H1 (cell line): Measurements from ENCODE around the gene FRMD4B. TPM values are rescaled to one million over a fixed set of nuclear protein-coding genes. Genes with fewer than 3 reads are reported as not detected.

ENCODE experiments used
- CTCF ChIA-PET: fragments of 300-600 bp; sonication (Branson Sonifier 250); formaldehyde crosslinking; loops from one replicate; lab custom pipeline; 2021; ENCODE audit not compliant: partially characterized antibody; lab: Charles Lee
- POLR2A ChIA-PET: fragments of 300-600 bp; sonication (Branson Sonifier 250); formaldehyde crosslinking; loops from one replicate; lab custom pipeline; 2021; ENCODE audit warnings: inconsistent platforms; ENCODE audit not compliant: partially characterized antibody; lab: Charles Lee
- DNase-seq, 2 experiments: peaks; one replicate each; pipeline versions ENCODE4 v3.0.0 to v3.0.0-alpha.2; 2010 to 2022; ENCODE audit warnings: low spot score in 2 of 2, low read depth in 1 of 2, mixed read lengths in 1 of 2
- FAIRE-seq: peaks from 2 replicates; lab custom pipeline; 2011; peaks lifted over from hg19 to GRCh38; lab: Jason Lieb, UNC
- H2AFZ ChIP-seq: 2 replicates; pipeline ENCODE4 v1.8.1; 2012; ENCODE audit warnings: low read length, inconsistent platforms
- H2AK5ac ChIP-seq: 2 replicates; pipeline ENCODE4 v1.6.1; 2013; ENCODE audit warnings: low read depth, low read length
- H2BK120ac ChIP-seq: replicated peaks from 2 replicates; pipeline ENCODE3; 2013; ENCODE audit warnings: low read depth, low read length, inconsistent platforms
- H2BK12ac ChIP-seq: 2 replicates; pipeline ENCODE4 v1.6.1; 2013; ENCODE audit warnings: low read depth, low read length
- H2BK15ac ChIP-seq: 2 replicates; pipeline ENCODE4 v1.6.1; 2013; ENCODE audit warnings: low read length
- H2BK20ac ChIP-seq: 2 replicates; pipeline ENCODE4 v1.6.1; 2013; ENCODE audit warnings: low read length
- H2BK5ac ChIP-seq: 2 replicates; pipeline ENCODE4 v1.6.1; 2013; ENCODE audit warnings: low read depth, low read length
- H3K14ac ChIP-seq: 2 replicates; pipeline ENCODE4 v1.6.1; 2013; ENCODE audit warnings: inconsistent platforms; ENCODE audit not compliant: insufficient read length
- H3K18ac ChIP-seq: 2 replicates; pipeline ENCODE4 v1.6.1; 2013; ENCODE audit warnings: low read length; ENCODE audit errors: extremely low read depth
- H3K23ac ChIP-seq: 2 replicates; pipeline ENCODE4 v1.6.1; 2013; ENCODE audit warnings: inconsistent platforms; ENCODE audit not compliant: insufficient read length
- H3K23me2 ChIP-seq: 2 replicates; pipeline ENCODE4 v1.6.1; 2013; ENCODE audit warnings: low read depth, low read length
- H3K27ac ChIP-seq: 2 replicates; pipeline ENCODE4 v1.6.1; 2011; ENCODE audit warnings: low read depth, low read length, inconsistent platforms
- H3K27me3 ChIP-seq, 4 experiments: replicated peaks in 1 of 4; 1 replicate in 1 of 4; 2 replicates in 3 of 4; pipeline versions ENCODE4 v1.6.1 to v1.8.1; 2011 to 2013; ENCODE audit warnings: low read length in 3 of 4, mild to moderate bottlenecking in 3 of 4, inconsistent platforms in 2 of 4, mixed read lengths in 2 of 4, moderate library complexity in 1 of 4; ENCODE audit not compliant: control insufficient read depth in 3 of 4, insufficient read depth in 3 of 4; ENCODE audit errors: extremely low read depth in 1 of 4
- H3K36me3 ChIP-seq, 4 experiments: 2 replicates each; pipeline versions ENCODE4 v1.6.1 to v1.8.1; 2011 to 2013; ENCODE audit warnings: mild to moderate bottlenecking in 4 of 4, low read length in 3 of 4, moderate library complexity in 2 of 4, control low read depth in 1 of 4, inconsistent platforms in 1 of 4; ENCODE audit not compliant: insufficient read depth in 4 of 4, control insufficient read depth in 2 of 4
- H3K4ac ChIP-seq: replicated peaks from 2 replicates; pipeline ENCODE3; 2013; ENCODE audit warnings: low read length, low read depth, mixed read lengths, inconsistent platforms; ENCODE audit not compliant: insufficient read length
- H3K4me1 ChIP-seq, 4 experiments: replicated peaks in 1 of 4; 1 replicate in 1 of 4; 2 replicates in 3 of 4; pipeline versions ENCODE4 v1.6.1 to v1.8.1; 2011 to 2013; ENCODE audit warnings: low read length in 3 of 4, inconsistent platforms in 2 of 4, mixed read lengths in 1 of 4; ENCODE audit not compliant: insufficient read depth in 4 of 4, control insufficient read depth in 3 of 4
- H3K4me2 ChIP-seq, 2 experiments: 2 replicates each; pipeline versions ENCODE4 v1.6.1 to v1.8.1; 2011 to 2013; ENCODE audit warnings: low read depth in 2 of 2, low read length in 2 of 2, control low read depth in 1 of 2, inconsistent platforms in 1 of 2, mild to moderate bottlenecking in 1 of 2; ENCODE audit not compliant: insufficient read depth in 1 of 2
- H3K4me3 ChIP-seq, 4 experiments: fragments of 200-600, 300-600 bp in 1 of 4; sonication (generic), shearing (Covaris generic), sonication (Bioruptor Twin) in 1 of 4; 2 replicates each; pipeline versions ENCODE4 v1.5.1 to v1.8.1; 2011 to 2016; ENCODE audit warnings: low read length in 4 of 4, low read depth in 3 of 4, control low read depth in 2 of 4, inconsistent platforms in 2 of 4, mild to moderate bottlenecking in 2 of 4, mixed read lengths in 1 of 4, moderate library complexity in 1 of 4; ENCODE audit not compliant: insufficient read depth in 2 of 4; ENCODE audit errors: extremely low read depth in 1 of 4
- H3K56ac ChIP-seq: replicated peaks from 2 replicates; pipeline ENCODE3; 2013; ENCODE audit warnings: low read depth, mild to moderate bottlenecking, mixed read lengths, low read length, inconsistent platforms; ENCODE audit not compliant: insufficient read length
- H3K79me1 ChIP-seq: 2 replicates; pipeline ENCODE4 v1.6.1; 2013; ENCODE audit warnings: low read depth, low read length, control low read depth
- H3K79me2 ChIP-seq, 2 experiments: 2 replicates each; pipeline versions ENCODE4 v1.6.1 to v1.8.1; 2012 to 2013; ENCODE audit warnings: low read length in 2 of 2, mild to moderate bottlenecking in 2 of 2, inconsistent platforms in 1 of 2; ENCODE audit not compliant: insufficient read depth in 2 of 2, control insufficient read depth in 1 of 2
- H3K9ac ChIP-seq, 4 experiments: replicated peaks in 1 of 4; 1 replicate in 1 of 4; 2 replicates in 3 of 4; pipeline versions ENCODE4 v1.6.1 to v1.8.1; 2011 to 2013; ENCODE audit warnings: low read depth in 3 of 4, low read length in 3 of 4, control low read depth in 2 of 4, mild to moderate bottlenecking in 2 of 4, moderate library complexity in 2 of 4, inconsistent platforms in 1 of 4; ENCODE audit errors: extremely low read depth in 1 of 4
- H3K9me3 ChIP-seq, 2 experiments: 2 replicates each; pipeline versions ENCODE4 v1.6.1 to v1.8.1; 2012 to 2013; ENCODE audit warnings: mild to moderate bottlenecking in 2 of 2, moderate library complexity in 2 of 2, control low read depth in 1 of 2, inconsistent platforms in 1 of 2, low read depth in 1 of 2, low read length in 1 of 2, mixed read lengths in 1 of 2; ENCODE audit not compliant: insufficient read depth in 2 of 2
- H4K20me1 ChIP-seq, 2 experiments: replicated peaks in 1 of 2; 2 replicates each; pipeline versions ENCODE3 to v1.8.1; 2011 to 2013; ENCODE audit warnings: inconsistent platforms in 2 of 2, low read length in 2 of 2, mild to moderate bottlenecking in 1 of 2; ENCODE audit not compliant: insufficient read depth in 2 of 2, control insufficient read depth in 1 of 2
- H4K5ac ChIP-seq: 2 replicates; pipeline ENCODE4 v1.6.1; 2013; ENCODE audit warnings: low read length, low read depth, mixed read lengths, inconsistent platforms; ENCODE audit not compliant: insufficient read length
- H4K8ac ChIP-seq: 2 replicates; pipeline ENCODE4 v1.8.0; 2013; ENCODE audit warnings: mild to moderate bottlenecking, moderate library complexity, low read length, inconsistent platforms; ENCODE audit not compliant: insufficient read depth; ENCODE audit errors: extremely low read depth
- H4K91ac ChIP-seq: replicated peaks from 2 replicates; pipeline ENCODE3; 2013; ENCODE audit warnings: low read length, mixed read lengths, inconsistent platforms; ENCODE audit not compliant: insufficient read length
- CREB1 ChIP-seq: IDR thresholded peaks from 2 replicates; pipeline ENCODE4 v1.6.1; 2012; ENCODE audit warnings: inconsistent platforms
- CTCF ChIP-seq, 3 experiments: IDR thresholded peaks; 1 replicate in 2 of 3; 2 replicates in 1 of 3; pipeline versions ENCODE4 v1.5.1 to v1.6.1; 2011; ENCODE audit warnings: low read length in 3 of 3, mild to moderate bottlenecking in 3 of 3, inconsistent platforms in 2 of 3, low read depth in 1 of 3, moderate library complexity in 1 of 3; ENCODE audit not compliant: insufficient read depth in 1 of 3; ENCODE audit errors: control extremely low read depth in 1 of 3
- RAD21 ChIP-seq, 2 experiments: IDR thresholded peaks in 1 of 2; conservative IDR thresholded peaks in 1 of 2; 2 replicates each; pipeline ENCODE4 v1.6.1; 2011; ENCODE audit warnings: low read depth in 2 of 2, low read length in 2 of 2, improper control_type of control experiment in 1 of 2, inconsistent platforms in 1 of 2, mild to moderate bottlenecking in 1 of 2, moderate library complexity in 1 of 2
- TCF12 ChIP-seq: IDR thresholded peaks from 2 replicates; pipeline ENCODE4 v1.6.1; 2011; ENCODE audit warnings: low read depth, mild to moderate bottlenecking, low read length
- WGBS, 2 experiments: shearing (Covaris generic) in 1 of 2; methylation state at CpG; one replicate each; pipeline versions ENCODE4 v1.1.6 to v1.1.7; 2013 to 2015; ENCODE audit warnings: low lambda C conversion rate in 2 of 2, mixed read lengths in 2 of 2, inconsistent platforms in 1 of 2, low coverage in 1 of 2, missing lambda C conversion rate in 1 of 2; ENCODE audit not compliant: insufficient replicate concordance in 2 of 2, insufficient coverage in 1 of 2, insufficient read length in 1 of 2; ENCODE audit errors: extremely low coverage in 1 of 2, missing lambda C conversion rate in 1 of 2; 5-methylcytosine and 5-hydroxymethylcytosine counted together
- polyA plus RNA-seq, 7 experiments: library from polyadenylated mRNA; depleted of rRNA in 3 of 7; stranded (reverse) in 5 of 7; unstranded in 2 of 7; fragments of >200 nt in 5 of 7; fragments of 200-250 nt in 2 of 7; gene quantifications; 1 replicate in 5 of 7; 2 replicates in 1 of 7; 4 replicates in 1 of 7; pipeline versions ENCODE4 v1.2.1 to v1.2.3, GENCODE V29; 2011 to 2013; ENCODE audit warnings: missing spikeins in 2 of 7, mixed read lengths in 2 of 7
- total RNA-seq: library from RNA; stranded (reverse); fragmentation: NEBNext Ultra II Directional; extraction: Animal tissue kit (Norgen Biotek cat#: 25700); gene quantifications from 2 replicates; pipeline ENCODE4 v1.2.1, GENCODE V29; 2021

Gene FRMD4B
- total and polyA plus RNA-seq, 2 of the 8 experiments (the other 6 are each of a cell fraction or from before 2014, with no cell fraction given): 2.7 to 7.2 TPM

DNA sequence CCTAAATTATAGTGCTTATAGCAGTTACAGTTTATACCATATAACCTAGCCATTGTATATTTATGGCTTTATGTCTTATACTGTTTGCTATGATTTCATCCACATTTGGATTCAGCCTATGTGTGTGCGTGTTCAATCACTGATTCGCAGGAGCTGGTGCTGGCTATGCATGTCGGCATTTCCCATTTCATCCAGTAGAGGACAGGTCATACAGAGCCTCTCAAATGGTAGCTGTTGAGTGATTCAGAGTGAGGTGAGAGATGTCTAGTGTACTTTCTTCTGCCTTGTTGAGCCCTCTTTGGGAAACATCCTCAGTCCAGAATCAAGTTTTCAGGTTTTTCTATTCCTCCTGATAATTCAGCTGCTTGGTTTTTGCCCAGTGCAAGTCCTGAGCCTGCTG is 76.1 kb downstream of the FRMD4B start:
- H3K4me2 ChIP-seq: no peak overlapping the region
- no peak overlapping the region for H2BK15ac ChIP-seq
- H4K91ac ChIP-seq: no peak overlapping the region
- H4K8ac ChIP-seq: no peak overlapping the region
- H2AK5ac ChIP-seq: no peak overlapping the region
- H2AFZ ChIP-seq: no peak overlapping the region
- ChIA-PET CTCF (interaction anchor here (0.7 to 23.9 kb wide), 32 partner anchors 10 to 366 kb away, joined by 3 to 471 read pairs (median 4); no protein-coding TSS in a partner anchor), POLR2A (no interaction called here)
- no peaks in the 10 kb centered on the region for H4K20me1 ChIP-seq
- no peaks in the 10 kb centered on the region for H3K4me1 ChIP-seq
- no peak overlapping the region for H2BK5ac ChIP-seq
- no peak overlapping the region for H2BK120ac ChIP-seq
- H3K23ac ChIP-seq: no peak overlapping the region
- H3K56ac ChIP-seq: no peak overlapping the region
- H3K18ac ChIP-seq: no peak overlapping the region
- H3K79me1 ChIP-seq: no peaks in the 10 kb centered on the region
- H2BK12ac ChIP-seq: no peak overlapping the region
- H4K5ac ChIP-seq: no peak overlapping the region
- H3K36me3 ChIP-seq: no peaks in the 10 kb centered on the region
- peak; percentile 45 for FAIRE-seq
- no peaks in the 10 kb centered on the region for H3K9me3 ChIP-seq
- H3K27me3 ChIP-seq: no peaks in the 10 kb centered on the region
- no peak overlapping the region for H3K4ac ChIP-seq
- WGBS, 2 experiments: 93% methylated on average over 3 of the region's 3 CpGs; no CpG with 5 or more reads in 1 of the 2 experiments
- DNase-seq: no peak
- no peak overlapping the region for H3K4me3 ChIP-seq
- no peak overlapping the region for H3K14ac ChIP-seq
- H3K27ac ChIP-seq: no peak overlapping the region
- no peak overlapping the region for H3K9ac ChIP-seq
- H3K79me2 ChIP-seq: no peaks in the 10 kb centered on the region
- no peak overlapping the region for H2BK20ac ChIP-seq
- H3K23me2 ChIP-seq: no peaks in the 10 kb centered on the region
- no peak for TF ChIP-seq CREB1
- peak; percentile 50 to 56 for TF ChIP-seq RAD21 (IDR thresholded peaks at IDR 0.05 in 1 of 2, conservative IDR thresholded peaks at IDR 0.05 in 1 of 2; ENCODE audit: low read depth in 2 of 2, low read length in 2 of 2)
- peak; percentile 21 to 61 (median 34) for TF ChIP-seq CTCF (IDR thresholded peaks at IDR 0.05; ENCODE audit: control extremely low read depth in 1 of 3, insufficient read depth in 1 of 3, low read depth in 1 of 3, low read length in 3 of 3)
- TF ChIP-seq TCF12: no peak
